ENCODE measurements around the gene LIMS1.
"Not testable (repeated sequence)": the region's sequence is repeated elsewhere in the genome, so short reads cannot be mapped to it uniquely, and the experiment has no call there.

- TF ChIP-seq POLR2AphosphoS5, CTCF, POLR2A, EP300 (IDR thresholded peaks at IDR 0.05): not testable (repeated sequence)
These were observed 114.5 kb downstream of the LIMS1 start for GRCh38 chr2:108648796-108649195.
